ENCODE measurements around the gene CHERP. TPM values are rescaled to one million over a fixed set of nuclear protein-coding genes. Genes with fewer than 3 reads are reported as not detected.
A peak's percentile ranks its signal among the peaks of the same experiment; 100 is the strongest.

Gene CHERP
- total and polyA plus RNA-seq, 2 of the 13 experiments (the other 11 are each of a cell fraction or from before 2014, with no cell fraction given), result 4.3 to 5.4 TPM

GRCh38 chr19:16571822-16572331 is 29.6 kb upstream of the CHERP start (continued):
- TF ChIP-seq ZNF101 (CRISPR knock-in tag; IDR thresholded peaks at IDR 0.05; ENCODE audit: borderline replicate concordance, low read depth) (no peak), REST (IDR thresholded peaks at IDR 0.05; ENCODE audit: borderline replicate concordance in 1 of 2, low read depth in 1 of 2, low read length in 2 of 2) (no peak), ZNF841 (CRISPR knock-in tag; IDR thresholded peaks at IDR 0.05; ENCODE audit: borderline replicate concordance) (no peak), BRD4 (CRISPR knock-in tag; IDR thresholded peaks at IDR 0.05) (no peak), ZNF780A (CRISPR knock-in tag; IDR thresholded peaks at IDR 0.05) (no peak), MED13 (CRISPR knock-in tag; IDR thresholded peaks at IDR 0.05) (no peak), ZFP36 (IDR thresholded peaks at IDR 0.05; ENCODE audit: borderline replicate concordance, low read depth, low read length, partially characterized antibody) (no peak), DPF2 (CRISPR knock-in tag; IDR thresholded peaks at IDR 0.05; ENCODE audit: borderline replicate concordance, low read depth) (no peak), SATB2 (CRISPR knock-in tag; IDR thresholded peaks at IDR 0.05) (no peak), ZNF281 (CRISPR knock-in tag; IDR thresholded peaks at IDR 0.05; ENCODE audit: borderline replicate concordance) (no peak), ZNF318 (CRISPR knock-in tag; IDR thresholded peaks at IDR 0.05) (no peak), ZNF546 (CRISPR knock-in tag; conservative IDR thresholded peaks at IDR 0.05) (0 out of 2 replicates have a peak, but pooled peaks have one; percentile 53), SRY (CRISPR knock-in tag; IDR thresholded peaks at IDR 0.05) (no peak), MTA3 (CRISPR knock-in tag; IDR thresholded peaks at IDR 0.05) (no peak), MEIS2 (CRISPR knock-in tag; IDR thresholded peaks at IDR 0.05) (no peak; the same call in none of the 2 replicates)

All from HepG2 (cell line).